Loucy (cell line): ENCODE data around the gene TELO2.

Source experiments
- H2AFZ ChIP-seq: fragments of 200-600 bp; sonication (generic); 2 replicates; pipeline ENCODE4 v1.6.0; 2016; ENCODE audit warnings: antibody characterized with exemption, mild to moderate bottlenecking, low read length, moderate library complexity
- H3F3A ChIP-seq: fragments of 200-600 bp; 2 replicates; pipeline ENCODE4 v1.6.0; 2016; ENCODE audit warnings: antibody characterized with exemption, low read depth, mild to moderate bottlenecking
- H3K27me3 ChIP-seq: fragments of 200-600 bp; sonication (generic); 2 replicates; pipeline ENCODE4 v1.6.1; 2014; ENCODE audit warnings: low read length, mild to moderate bottlenecking; ENCODE audit not compliant: insufficient read depth, poor library complexity, severe bottlenecking
- H3K36me3 ChIP-seq: fragments of 200-600 bp; sonication (generic); 2 replicates; pipeline ENCODE4 v1.6.1; 2016; ENCODE audit warnings: low read length; ENCODE audit not compliant: insufficient read depth
- H3K4me1 ChIP-seq: fragments of 200-600 bp; sonication (generic); 2 replicates; pipeline ENCODE4 v1.5.1; 2014; ENCODE audit warnings: low read length, mild to moderate bottlenecking; ENCODE audit not compliant: insufficient read depth, poor library complexity, severe bottlenecking
- H3K4me2 ChIP-seq: fragments of 200-600 bp; sonication (generic); 2 replicates; pipeline ENCODE4 v1.6.0; 2014; ENCODE audit warnings: antibody characterized with exemption, low read length, low read depth, mild to moderate bottlenecking; ENCODE audit not compliant: poor library complexity, severe bottlenecking
- H3K4me3 ChIP-seq: fragments of 200-600 bp; sonication (generic); 2 replicates; pipeline ENCODE4 v1.5.1; 2014; ENCODE audit warnings: low read length, mild to moderate bottlenecking, mixed read lengths; ENCODE audit not compliant: poor library complexity, severe bottlenecking
- H3K79me2 ChIP-seq: fragments of 200-600 bp; sonication (generic); 2 replicates; pipeline ENCODE4 v1.6.1; 2014; ENCODE audit warnings: low read length; ENCODE audit not compliant: insufficient read depth
- H3K9ac ChIP-seq: fragments of 200-600 bp; sonication (generic); 2 replicates; pipeline ENCODE4 v1.6.0; 2014; ENCODE audit warnings: mild to moderate bottlenecking, low read depth, low read length, moderate library complexity; ENCODE audit not compliant: poor library complexity, severe bottlenecking
- H3K9me2 ChIP-seq: fragments of 200-600 bp; sonication (generic); replicated peaks from 2 replicates; pipeline ENCODE4 v1.6.1; 2016; ENCODE audit warnings: low read depth, low read length, mixed read lengths
- H3K9me3 ChIP-seq: fragments of 200-600 bp; sonication (generic); 2 replicates; pipeline ENCODE4 v1.6.1; 2014; ENCODE audit warnings: mild to moderate bottlenecking, antibody characterized with exemption, low read length, low read depth; ENCODE audit not compliant: insufficient read depth
- H4K20me1 ChIP-seq: fragments of 200-600 bp; sonication (generic); 2 replicates; pipeline ENCODE4 v1.6.0; 2014; ENCODE audit warnings: antibody characterized with exemption, low read length, mild to moderate bottlenecking; ENCODE audit not compliant: insufficient read depth, poor library complexity, severe bottlenecking
- EZH2phosphoT487 ChIP-seq: fragments of 200-600 bp; IDR thresholded peaks from 2 replicates; pipeline ENCODE4 v1.6.1; 2018; ENCODE audit warnings: antibody characterized with exemption, mild to moderate bottlenecking, moderate library complexity, borderline replicate concordance
- TF ChIP-seq, protein P1 (sequence below): fragments of 200-600 bp; sonication (generic); conservative IDR thresholded peaks from 2 replicates; pipeline ENCODE4 v1.5.1; 2014; ENCODE audit warnings: mild to moderate bottlenecking, antibody characterized with exemption, low read length

The TELO2 gene

DNA sequence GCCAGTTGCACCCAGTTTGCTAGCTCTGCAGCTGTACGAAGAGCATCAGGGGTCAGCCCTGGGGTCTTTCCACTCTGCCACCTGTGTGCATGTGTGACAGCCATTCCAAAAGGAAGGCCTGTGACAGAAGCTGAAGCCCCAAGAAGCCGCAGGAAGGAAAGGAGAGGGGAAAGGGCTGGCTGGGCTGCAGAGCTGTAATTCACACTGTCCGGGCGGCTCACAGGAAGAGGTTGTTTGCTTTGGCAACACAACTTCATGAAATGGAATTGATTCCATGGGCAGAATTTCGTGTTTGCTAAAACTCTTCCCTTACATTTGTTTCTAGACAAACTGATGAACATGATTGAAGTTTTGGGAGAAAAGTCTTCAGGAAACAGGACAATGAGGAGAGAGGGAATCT is 55.1 kb downstream of the TELO2 start:
- peaks cover 16% of the 10 kb centered on the region for H3K4me1 ChIP-seq
- no peaks in the 10 kb centered on the region for H3K9me3 ChIP-seq
- no peak overlapping the region for H2AFZ ChIP-seq
- H3F3A ChIP-seq, result no peaks in the 10 kb centered on the region
- H3K9me2 ChIP-seq, result no peaks in the 10 kb centered on the region
- H3K27me3 ChIP-seq, result no peaks in the 10 kb centered on the region
- no peaks in the 10 kb centered on the region for H3K79me2 ChIP-seq
- no peak overlapping the region for H3K4me3 ChIP-seq
- no peak overlapping the region for H3K4me2 ChIP-seq
- H3K9ac ChIP-seq, result no peak overlapping the region
- no peak for TF ChIP-seq EZH2phosphoT487
- TF ChIP-seq, protein P1, sequence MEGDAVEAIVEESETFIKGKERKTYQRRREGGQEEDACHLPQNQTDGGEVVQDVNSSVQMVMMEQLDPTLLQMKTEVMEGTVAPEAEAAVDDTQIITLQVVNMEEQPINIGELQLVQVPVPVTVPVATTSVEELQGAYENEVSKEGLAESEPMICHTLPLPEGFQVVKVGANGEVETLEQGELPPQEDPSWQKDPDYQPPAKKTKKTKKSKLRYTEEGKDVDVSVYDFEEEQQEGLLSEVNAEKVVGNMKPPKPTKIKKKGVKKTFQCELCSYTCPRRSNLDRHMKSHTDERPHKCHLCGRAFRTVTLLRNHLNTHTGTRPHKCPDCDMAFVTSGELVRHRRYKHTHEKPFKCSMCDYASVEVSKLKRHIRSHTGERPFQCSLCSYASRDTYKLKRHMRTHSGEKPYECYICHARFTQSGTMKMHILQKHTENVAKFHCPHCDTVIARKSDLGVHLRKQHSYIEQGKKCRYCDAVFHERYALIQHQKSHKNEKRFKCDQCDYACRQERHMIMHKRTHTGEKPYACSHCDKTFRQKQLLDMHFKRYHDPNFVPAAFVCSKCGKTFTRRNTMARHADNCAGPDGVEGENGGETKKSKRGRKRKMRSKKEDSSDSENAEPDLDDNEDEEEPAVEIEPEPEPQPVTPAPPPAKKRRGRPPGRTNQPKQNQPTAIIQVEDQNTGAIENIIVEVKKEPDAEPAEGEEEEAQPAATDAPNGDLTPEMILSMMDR, result no peak
- H4K20me1 ChIP-seq, result no peaks in the 10 kb centered on the region
- H3K36me3 ChIP-seq, result no peaks in the 10 kb centered on the region

DNA sequence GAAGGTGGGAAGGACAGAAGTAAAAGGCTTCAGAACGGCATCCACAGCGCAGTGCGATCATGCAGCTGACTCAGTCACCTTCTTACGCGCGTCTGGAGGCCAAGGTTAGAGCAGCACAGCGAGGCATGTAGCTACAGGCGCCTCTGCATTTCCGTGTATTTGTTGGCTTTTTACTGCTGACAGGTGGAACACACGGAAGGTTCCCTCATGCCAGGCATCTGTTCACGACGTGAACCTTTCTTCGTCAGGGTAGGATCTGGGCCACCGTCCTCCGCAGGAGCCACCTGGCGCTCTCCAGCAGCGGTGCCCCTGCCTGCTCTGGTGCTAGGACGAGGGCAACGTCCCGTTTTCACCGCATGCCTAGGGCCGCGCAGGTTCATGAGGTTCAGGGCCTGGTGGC is 55.6 kb downstream of the TELO2 start:
- Histone ChIP-seq H3K27me3 (no peaks in the 10 kb centered on the region), H3K9ac (no peak overlapping the region), H3K4me2 (no peak overlapping the region), H3F3A (no peaks in the 10 kb centered on the region), H4K20me1 (no peaks in the 10 kb centered on the region), H3K36me3 (no peaks in the 10 kb centered on the region), H3K4me3 (no peak overlapping the region), H3K9me2 (no peaks in the 10 kb centered on the region), H2AFZ (no peak overlapping the region), H3K9me3 (no peaks in the 10 kb centered on the region), H3K79me2 (no peaks in the 10 kb centered on the region), H3K4me1 (peaks cover 15% of the 10 kb centered on the region)
- TF ChIP-seq EZH2phosphoT487, result no peak
- TF ChIP-seq, protein P1, result no peak

DNA sequence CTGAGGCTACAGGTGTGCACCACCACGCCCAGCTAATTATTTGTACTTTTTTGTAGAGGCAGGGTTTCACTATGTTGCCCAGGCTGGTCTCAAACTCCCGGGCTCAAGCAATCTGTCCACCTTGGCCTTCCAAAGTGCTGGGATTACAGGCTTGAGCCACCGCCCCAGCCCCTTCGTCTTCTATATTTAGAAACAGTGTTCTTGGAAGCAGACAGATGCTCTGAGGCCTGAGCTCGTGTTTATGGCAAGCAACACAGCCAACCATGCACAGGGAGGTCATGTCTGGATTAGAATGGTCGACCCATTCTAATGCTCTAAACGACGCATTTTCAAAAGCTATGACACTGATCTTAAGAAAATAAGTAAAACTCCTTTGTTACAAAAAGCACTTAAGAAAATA is 56.9 kb downstream of the TELO2 start:
- Histone ChIP-seq H4K20me1 (no peaks in the 10 kb centered on the region), H3K27me3 (no peaks in the 10 kb centered on the region)
- TF ChIP-seq, protein P1, result no peak
- no peak for TF ChIP-seq EZH2phosphoT487

More for the DNA sequence above, 56.9 kb downstream of the TELO2 start:
- H2AFZ ChIP-seq, result no peak overlapping the region
- H3K79me2 ChIP-seq, result no peaks in the 10 kb centered on the region
- H3K9me2 ChIP-seq, result no peaks in the 10 kb centered on the region
- no peaks in the 10 kb centered on the region for H3K9me3 ChIP-seq
- H3F3A ChIP-seq, result no peaks in the 10 kb centered on the region
- no peak overlapping the region for H3K9ac ChIP-seq
- H3K36me3 ChIP-seq, result no peaks in the 10 kb centered on the region
- H3K4me2 ChIP-seq, result no peak overlapping the region
- H3K4me1 ChIP-seq, result peaks cover 11% of the 10 kb centered on the region
- H3K4me3 ChIP-seq, result no peak overlapping the region
